GM12878 (cell line): ENCODE measurements around the gene MAIP1. TPM values are rescaled to one million over a fixed set of nuclear protein-coding genes. Genes with fewer than 3 reads are reported as not detected.

Experiments used
- CBX5 ChIP-seq: sonication (generic); IDR thresholded peaks from 2 replicates; pipeline ENCODE4 v1.6.1; 2016; ENCODE audit warnings: low read depth, moderate library complexity, mild to moderate bottlenecking, inconsistent platforms
- CREB1 ChIP-seq: IDR thresholded peaks from 2 replicates; pipeline ENCODE4 v1.6.1; 2012; ENCODE audit warnings: low read depth, mild to moderate bottlenecking, inconsistent platforms
- E2F4 ChIP-seq: IDR thresholded peaks from 2 replicates; pipeline ENCODE4 v1.6.1; 2012; ENCODE audit warnings: low read depth, low read length, improper control_type of control experiment
- JUNB ChIP-seq: IDR thresholded peaks from 2 replicates; pipeline ENCODE4 v1.6.1; 2016; ENCODE audit warnings: antibody characterized with exemption, mild to moderate bottlenecking
- RAD21 ChIP-seq: IDR thresholded peaks from 2 replicates; pipeline ENCODE4 v1.6.1; 2011; ENCODE audit warnings: mild to moderate bottlenecking, low read depth, low read length, moderate library complexity; ENCODE audit not compliant: insufficient read depth
- RELA ChIP-seq: fragments of 450-650 bp; IDR thresholded peaks from 2 replicates; pipeline ENCODE4 v1.8.0; 2014; ENCODE audit warnings: borderline replicate concordance; ENCODE audit not compliant: partially characterized antibody
- SIN3A ChIP-seq: IDR thresholded peaks from 2 replicates; pipeline ENCODE4 v1.6.1; 2012; ENCODE audit warnings: low read depth, low read length, improper control_type of control experiment
- SMAD1 ChIP-seq: fragments of 450-650 bp; IDR thresholded peaks from 2 replicates; pipeline ENCODE4 v1.6.1; 2018; ENCODE audit warnings: mild to moderate bottlenecking, low read depth; ENCODE audit not compliant: partially characterized antibody
- SUZ12 ChIP-seq: fragments of 200-600 bp; sonication (generic); IDR thresholded peaks from one replicate; pipeline ENCODE4 v1.6.1; 2018; ENCODE audit warnings: antibody characterized with exemption, mild to moderate bottlenecking; ENCODE audit not compliant: unreplicated experiment
- TCF3 ChIP-seq: IDR thresholded peaks from 2 replicates; pipeline ENCODE4 v1.6.1; 2012; ENCODE audit warnings: low read depth, mild to moderate bottlenecking, low read length, borderline replicate concordance; ENCODE audit not compliant: insufficient read depth
- ZBED1 ChIP-seq: IDR thresholded peaks from 2 replicates; pipeline ENCODE4 v1.6.1; 2016; ENCODE audit warnings: borderline replicate concordance
- ZNF622 ChIP-seq: fragments of 450-650 bp; IDR thresholded peaks from 2 replicates; pipeline ENCODE4 v1.6.1; 2017; ENCODE audit warnings: mild to moderate bottlenecking, inconsistent platforms
- polyA plus RNA-seq, 11 experiments: library from polyadenylated mRNA; depleted of rRNA in 4 of 11; unstranded in 6 of 11; stranded (reverse) in 5 of 11; fragments of >200 nt; fragmentation: Nextera tagmentation in 4 of 11; fragmentation: Illumina TruSeq in 1 of 11; extraction: Ambion mirVana in 4 of 11; extraction: Trizol in 1 of 11; gene quantifications; 1 replicate in 1 of 11; 2 replicates in 10 of 11; pipeline versions ENCODE4 v1.2.1 to v1.2.3, GENCODE V29; 2011 to 2016; ENCODE audit warnings: inconsistent platforms in 2 of 11, missing spikeins in 2 of 11, low read depth in 1 of 11
- total RNA-seq, 4 experiments: library from RNA; depleted of rRNA in 3 of 4; stranded (reverse); fragments of >200 nt in 3 of 4; fragmentation: Illumina TruSeq in 1 of 4; extraction: Trizol in 1 of 4; gene quantifications; 2 replicates each; pipeline versions ENCODE4 v1.2.1 to v1.2.3, GENCODE V29; 2013 to 2021
- TF ChIP-seq, protein P1 (sequence below): fragments of 450-650 bp; IDR thresholded peaks from 2 replicates; pipeline ENCODE4 v1.6.1; 2016; ENCODE audit warnings: mild to moderate bottlenecking
- TF ChIP-seq, protein P2 (sequence below): fragments of 450-650 bp; IDR thresholded peaks from 2 replicates; pipeline ENCODE4 v1.6.1; 2017; ENCODE audit warnings: mild to moderate bottlenecking
- TF ChIP-seq, protein P3 (sequence below): fragments of 450-650 bp; formaldehyde crosslinking; IDR thresholded peaks from 2 replicates; pipeline ENCODE4 v1.4.0; 2022; ENCODE audit warnings: mild to moderate bottlenecking, moderate library complexity
- TF ChIP-seq, protein P4 (sequence below): fragments of 450-650 bp; formaldehyde crosslinking; IDR thresholded peaks from 2 replicates; pipeline ENCODE4 v1.5.0; 2022; ENCODE audit warnings: mild to moderate bottlenecking, missing genetic modification characterization

The MAIP1 gene
- total and polyA plus RNA-seq, 10 of the 15 experiments (the other 5 are each of a cell fraction or from before 2014, with no cell fraction given): 5.4 to 41.4 (median 25.4) TPM

DNA sequence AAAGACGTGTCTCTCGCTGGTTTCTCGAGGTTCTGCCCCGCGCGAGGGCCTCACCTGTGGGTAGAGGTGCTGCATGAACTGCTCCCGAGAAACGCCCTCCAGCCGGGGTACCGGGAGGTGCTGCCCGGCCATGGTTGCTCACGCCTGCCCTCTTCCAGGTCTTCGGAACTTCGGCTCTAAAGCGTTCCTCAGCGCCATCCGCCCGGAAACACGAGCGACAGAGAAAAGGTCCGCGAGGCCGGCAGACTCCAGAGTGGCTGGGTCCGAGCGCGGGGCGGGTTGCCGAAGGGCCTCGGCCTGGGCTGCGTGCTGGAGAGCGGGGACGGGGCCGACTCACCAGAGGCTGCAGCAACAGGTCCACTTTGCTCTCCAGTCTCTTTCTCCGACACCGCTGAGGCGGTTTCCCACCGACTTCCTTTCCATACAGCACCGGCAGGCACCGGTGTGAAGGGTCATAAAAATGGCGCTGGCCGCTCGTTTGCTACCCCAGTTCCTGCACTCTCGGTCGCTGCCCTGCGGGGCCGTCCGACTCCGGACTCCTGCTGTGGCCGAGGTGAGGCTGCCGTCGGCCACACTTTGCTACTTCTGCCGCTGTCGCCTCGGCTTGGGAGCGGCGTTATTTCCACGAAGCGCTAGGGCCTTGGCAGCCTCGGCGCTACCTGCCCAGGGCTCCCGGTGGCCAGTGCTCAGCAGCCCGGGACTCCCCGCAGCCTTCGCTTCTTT, at the start of gene MAIP1, which contains the start of gene TYW5 (continued):
- TF ChIP-seq, protein P1, sequence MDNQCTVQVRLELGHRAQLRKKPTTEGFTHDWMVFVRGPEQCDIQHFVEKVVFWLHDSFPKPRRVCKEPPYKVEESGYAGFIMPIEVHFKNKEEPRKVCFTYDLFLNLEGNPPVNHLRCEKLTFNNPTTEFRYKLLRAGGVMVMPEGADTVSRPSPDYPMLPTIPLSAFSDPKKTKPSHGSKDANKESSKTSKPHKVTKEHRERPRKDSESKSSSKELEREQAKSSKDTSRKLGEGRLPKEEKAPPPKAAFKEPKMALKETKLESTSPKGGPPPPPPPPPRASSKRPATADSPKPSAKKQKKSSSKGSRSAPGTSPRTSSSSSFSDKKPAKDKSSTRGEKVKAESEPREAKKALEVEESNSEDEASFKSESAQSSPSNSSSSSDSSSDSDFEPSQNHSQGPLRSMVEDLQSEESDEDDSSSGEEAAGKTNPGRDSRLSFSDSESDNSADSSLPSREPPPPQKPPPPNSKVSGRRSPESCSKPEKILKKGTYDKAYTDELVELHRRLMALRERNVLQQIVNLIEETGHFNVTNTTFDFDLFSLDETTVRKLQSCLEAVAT: peak; percentile 82
- peak; percentile 52; the same call in 1 of the 2 replicates for TF ChIP-seq TCF3
- no peak for TF ChIP-seq RAD21
- TF ChIP-seq JUNB: no peak
- TF ChIP-seq E2F4: no peak
- TF ChIP-seq RELA: peak; percentile 63
- TF ChIP-seq CBX5: peak; percentile 83; the same call in 1 of the 2 replicates
- TF ChIP-seq, protein P2, sequence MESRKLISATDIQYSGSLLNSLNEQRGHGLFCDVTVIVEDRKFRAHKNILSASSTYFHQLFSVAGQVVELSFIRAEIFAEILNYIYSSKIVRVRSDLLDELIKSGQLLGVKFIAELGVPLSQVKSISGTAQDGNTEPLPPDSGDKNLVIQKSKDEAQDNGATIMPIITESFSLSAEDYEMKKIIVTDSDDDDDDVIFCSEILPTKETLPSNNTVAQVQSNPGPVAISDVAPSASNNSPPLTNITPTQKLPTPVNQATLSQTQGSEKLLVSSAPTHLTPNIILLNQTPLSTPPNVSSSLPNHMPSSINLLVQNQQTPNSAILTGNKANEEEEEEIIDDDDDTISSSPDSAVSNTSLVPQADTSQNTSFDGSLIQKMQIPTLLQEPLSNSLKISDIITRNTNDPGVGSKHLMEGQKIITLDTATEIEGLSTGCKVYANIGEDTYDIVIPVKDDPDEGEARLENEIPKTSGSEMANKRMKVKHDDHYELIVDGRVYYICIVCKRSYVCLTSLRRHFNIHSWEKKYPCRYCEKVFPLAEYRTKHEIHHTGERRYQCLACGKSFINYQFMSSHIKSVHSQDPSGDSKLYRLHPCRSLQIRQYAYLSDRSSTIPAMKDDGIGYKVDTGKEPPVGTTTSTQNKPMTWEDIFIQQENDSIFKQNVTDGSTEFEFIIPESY: 0 out of 2 replicates have a peak, but pooled peaks have one; percentile 38
- no peak for TF ChIP-seq ZBED1
- TF ChIP-seq CREB1: peak; percentile 49
- TF ChIP-seq SIN3A: peak; percentile 37; the same call in 1 of the 2 replicates
- TF ChIP-seq, protein P3, sequence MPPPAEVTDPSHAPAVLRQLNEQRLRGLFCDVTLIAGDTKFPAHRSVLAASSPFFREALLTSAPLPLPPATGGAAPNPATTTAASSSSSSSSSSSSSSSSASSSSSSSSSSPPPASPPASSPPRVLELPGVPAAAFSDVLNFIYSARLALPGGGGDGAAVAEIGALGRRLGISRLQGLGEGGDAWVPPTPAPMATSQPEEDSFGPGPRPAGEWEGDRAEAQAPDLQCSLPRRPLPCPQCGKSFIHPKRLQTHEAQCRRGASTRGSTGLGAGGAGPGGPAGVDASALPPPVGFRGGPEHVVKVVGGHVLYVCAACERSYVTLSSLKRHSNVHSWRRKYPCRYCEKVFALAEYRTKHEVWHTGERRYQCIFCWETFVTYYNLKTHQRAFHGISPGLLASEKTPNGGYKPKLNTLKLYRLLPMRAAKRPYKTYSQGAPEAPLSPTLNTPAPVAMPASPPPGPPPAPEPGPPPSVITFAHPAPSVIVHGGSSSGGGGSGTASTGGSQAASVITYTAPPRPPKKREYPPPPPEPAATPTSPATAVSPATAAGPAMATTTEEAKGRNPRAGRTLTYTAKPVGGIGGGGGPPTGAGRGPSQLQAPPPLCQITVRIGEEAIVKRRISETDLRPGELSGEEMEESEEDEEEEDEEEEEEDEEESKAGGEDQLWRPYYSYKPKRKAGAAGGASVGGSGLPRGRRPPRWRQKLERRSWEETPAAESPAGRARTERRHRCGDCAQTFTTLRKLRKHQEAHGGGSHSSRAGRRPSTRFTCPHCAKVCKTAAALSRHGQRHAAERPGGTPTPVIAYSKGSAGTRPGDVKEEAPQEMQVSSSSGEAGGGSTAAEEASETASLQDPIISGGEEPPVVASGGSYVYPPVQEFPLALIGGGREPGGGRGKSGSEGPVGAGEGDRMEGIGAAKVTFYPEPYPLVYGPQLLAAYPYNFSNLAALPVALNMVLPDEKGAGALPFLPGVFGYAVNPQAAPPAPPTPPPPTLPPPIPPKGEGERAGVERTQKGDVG (CRISPR knock-in tag): no peak
- no peak for TF ChIP-seq SMAD1
- no peak for TF ChIP-seq SUZ12
- no peak; the same call in 1 of the 2 replicates for TF ChIP-seq ZNF622
- TF ChIP-seq, protein P4, sequence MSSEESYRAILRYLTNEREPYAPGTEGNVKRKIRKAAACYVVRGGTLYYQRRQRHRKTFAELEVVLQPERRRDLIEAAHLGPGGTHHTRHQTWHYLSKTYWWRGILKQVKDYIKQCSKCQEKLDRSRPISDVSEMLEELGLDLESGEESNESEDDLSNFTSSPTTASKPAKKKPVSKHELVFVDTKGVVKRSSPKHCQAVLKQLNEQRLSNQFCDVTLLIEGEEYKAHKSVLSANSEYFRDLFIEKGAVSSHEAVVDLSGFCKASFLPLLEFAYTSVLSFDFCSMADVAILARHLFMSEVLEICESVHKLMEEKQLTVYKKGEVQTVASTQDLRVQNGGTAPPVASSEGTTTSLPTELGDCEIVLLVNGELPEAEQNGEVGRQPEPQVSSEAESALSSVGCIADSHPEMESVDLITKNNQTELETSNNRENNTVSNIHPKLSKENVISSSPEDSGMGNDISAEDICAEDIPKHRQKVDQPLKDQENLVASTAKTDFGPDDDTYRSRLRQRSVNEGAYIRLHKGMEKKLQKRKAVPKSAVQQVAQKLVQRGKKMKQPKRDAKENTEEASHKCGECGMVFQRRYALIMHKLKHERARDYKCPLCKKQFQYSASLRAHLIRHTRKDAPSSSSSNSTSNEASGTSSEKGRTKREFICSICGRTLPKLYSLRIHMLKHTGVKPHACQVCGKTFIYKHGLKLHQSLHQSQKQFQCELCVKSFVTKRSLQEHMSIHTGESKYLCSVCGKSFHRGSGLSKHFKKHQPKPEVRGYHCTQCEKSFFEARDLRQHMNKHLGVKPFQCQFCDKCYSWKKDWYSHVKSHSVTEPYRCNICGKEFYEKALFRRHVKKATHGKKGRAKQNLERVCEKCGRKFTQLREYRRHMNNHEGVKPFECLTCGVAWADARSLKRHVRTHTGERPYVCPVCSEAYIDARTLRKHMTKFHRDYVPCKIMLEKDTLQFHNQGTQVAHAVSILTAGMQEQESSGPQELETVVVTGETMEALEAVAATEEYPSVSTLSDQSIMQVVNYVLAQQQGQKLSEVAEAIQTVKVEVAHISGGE (CRISPR knock-in tag): peak; percentile 98
